Natural killer cell (primary cell): ENCODE measurements around the gene GCLM. TPM values are rescaled to one million over a fixed set of nuclear protein-coding genes. Genes with fewer than 3 reads are reported as not detected.

Experiments used
- ATAC-seq, 3 donors: fragments of 150-1000 bp in 2 of 3; fragments of 200-7000 bp in 1 of 3; cut with Tn5 transposase; 1 replicate in 1 of 3; 2 replicates in 2 of 3; pipeline ENCODE4 v1.10.0; 2021; ENCODE audit warnings: mild to moderate bottlenecking in 2 of 3, moderate library complexity in 2 of 3
- DNase-seq, 2 donors: peaks; one replicate each; pipeline versions ENCODE4 v3.0.0 to v3.0.0-alpha.2; 2013 to 2021; ENCODE audit warnings: mixed read lengths in 1 of 2
- H3K27ac ChIP-seq: one replicate; pipeline ENCODE4 v1.5.1; 2013; ENCODE audit warnings: mild to moderate bottlenecking, low read length
- H3K27me3 ChIP-seq: one replicate; pipeline ENCODE4 v1.6.1; 2013; ENCODE audit warnings: low read length; ENCODE audit not compliant: control insufficient read depth, insufficient read depth
- H3K36me3 ChIP-seq: one replicate; pipeline ENCODE4 v1.6.1; 2013; ENCODE audit warnings: low read length; ENCODE audit not compliant: control insufficient read depth, insufficient read depth
- H3K4me1 ChIP-seq: one replicate; pipeline ENCODE4 v1.6.1; 2013; ENCODE audit warnings: low read length; ENCODE audit not compliant: control insufficient read depth, insufficient read depth
- H3K4me3 ChIP-seq: one replicate; pipeline ENCODE4 v1.5.1; 2013; ENCODE audit warnings: low read length
- H3K9me3 ChIP-seq: one replicate; pipeline ENCODE4 v1.6.1; 2013; ENCODE audit warnings: low read length; ENCODE audit not compliant: control insufficient read depth, insufficient read depth
- H3K27ac Mint-ChIP-seq, 2 donors: one replicate each; pipeline ENCODE4 v1.8.0; 2022; ENCODE audit warnings: mild to moderate bottlenecking in 2 of 2, mixed read lengths in 2 of 2, moderate library complexity in 1 of 2
- H3K27me3 Mint-ChIP-seq, 2 donors: one replicate each; pipeline ENCODE4 v1.8.0; 2022; ENCODE audit warnings: low read depth in 2 of 2, mixed read lengths in 2 of 2
- H3K36me3 Mint-ChIP-seq: one replicate; pipeline ENCODE4 v1.8.0; 2022; ENCODE audit warnings: mixed read lengths
- H3K4me1 Mint-ChIP-seq, 2 donors: one replicate each; pipeline ENCODE4 v1.8.0; 2022; ENCODE audit warnings: mixed read lengths in 2 of 2
- H3K4me3 Mint-ChIP-seq: one replicate; pipeline ENCODE4 v1.8.0; 2022; ENCODE audit warnings: mild to moderate bottlenecking, moderate library complexity, mixed read lengths
- H3K9me3 Mint-ChIP-seq, 2 donors: one replicate each; pipeline ENCODE4 v1.8.0; 2022; ENCODE audit warnings: mixed read lengths in 2 of 2
- WGBS: methylation state at CpG from one replicate; pipeline ENCODE4 v1.1.7; 2013; ENCODE audit warnings: missing lambda C conversion rate; ENCODE audit not compliant: insufficient coverage; 5-methylcytosine and 5-hydroxymethylcytosine counted together
- intact Hi-C: fragments of 100-400 bp; cut with micrococcal nuclease; formaldehyde crosslinking; loops from one replicate; pipeline ENCODE4 v1.14.2; 2022
- total RNA-seq, 4 donors: library from RNA; stranded (reverse); fragments of 120-200 nt in 1 of 4; gene quantifications; one replicate each; pipeline versions ENCODE4 v1.2.3 to v1.2.4, GENCODE V29; 2013 to 2022
- TF ChIP-seq, protein P1 (sequence below): fragments of 200-600 bp; IDR thresholded peaks from one replicate; pipeline ENCODE4 v1.8.0; 2022; ENCODE audit warnings: antibody characterized with exemption

The GCLM gene
- total RNA-seq, 3 donors from 2014 or later (not counting 1 experiment from before 2014, with no cell fraction given): 16.1 to 25.5 (median 18.6) TPM

DNA sequence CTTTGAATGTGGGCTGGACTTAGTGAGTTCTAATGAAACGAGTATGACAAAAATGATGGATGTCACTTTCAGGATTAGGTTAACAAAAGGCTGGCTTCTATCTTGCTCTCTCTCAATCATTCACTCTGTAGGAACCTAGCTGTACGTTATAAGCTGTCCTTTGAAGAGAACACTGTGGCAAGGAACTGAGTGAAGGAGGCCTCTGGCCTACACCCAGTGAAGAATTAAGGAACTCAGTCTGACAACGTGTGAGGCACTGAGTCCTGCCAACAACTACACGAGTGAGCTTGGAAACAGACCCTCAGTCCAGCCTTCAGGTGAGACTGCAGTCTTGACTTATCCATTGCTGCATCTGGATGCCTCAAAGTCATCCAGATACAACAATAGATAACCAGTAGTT lies 27.0 kb downstream of the GCLM start:
- Mint-ChIP-seq H3K27ac (no peak overlapping the region), H3K9me3 (no peaks in the 10 kb centered on the region), H3K27me3 (no peaks in the 10 kb centered on the region), H3K4me3 (no peak overlapping the region), H3K36me3 (peaks cover 2% of the 10 kb centered on the region), H3K4me1 (peaks cover 20 to 21% of the 10 kb centered on the region in 2 donors)
- no peak overlapping the region for H3K27ac ChIP-seq
- peaks cover 5% of the 10 kb centered on the region for H3K36me3 ChIP-seq
- TF ChIP-seq, protein P1, sequence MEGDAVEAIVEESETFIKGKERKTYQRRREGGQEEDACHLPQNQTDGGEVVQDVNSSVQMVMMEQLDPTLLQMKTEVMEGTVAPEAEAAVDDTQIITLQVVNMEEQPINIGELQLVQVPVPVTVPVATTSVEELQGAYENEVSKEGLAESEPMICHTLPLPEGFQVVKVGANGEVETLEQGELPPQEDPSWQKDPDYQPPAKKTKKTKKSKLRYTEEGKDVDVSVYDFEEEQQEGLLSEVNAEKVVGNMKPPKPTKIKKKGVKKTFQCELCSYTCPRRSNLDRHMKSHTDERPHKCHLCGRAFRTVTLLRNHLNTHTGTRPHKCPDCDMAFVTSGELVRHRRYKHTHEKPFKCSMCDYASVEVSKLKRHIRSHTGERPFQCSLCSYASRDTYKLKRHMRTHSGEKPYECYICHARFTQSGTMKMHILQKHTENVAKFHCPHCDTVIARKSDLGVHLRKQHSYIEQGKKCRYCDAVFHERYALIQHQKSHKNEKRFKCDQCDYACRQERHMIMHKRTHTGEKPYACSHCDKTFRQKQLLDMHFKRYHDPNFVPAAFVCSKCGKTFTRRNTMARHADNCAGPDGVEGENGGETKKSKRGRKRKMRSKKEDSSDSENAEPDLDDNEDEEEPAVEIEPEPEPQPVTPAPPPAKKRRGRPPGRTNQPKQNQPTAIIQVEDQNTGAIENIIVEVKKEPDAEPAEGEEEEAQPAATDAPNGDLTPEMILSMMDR: no peak
- H3K9me3 ChIP-seq: no peaks in the 10 kb centered on the region
- H3K4me3 ChIP-seq: no peak overlapping the region
- WGBS: 90% methylated on average over 4 of the region's 4 CpGs
- intact Hi-C loops: no loop called here
- no peak for DNase-seq
- no peak for ATAC-seq
- H3K27me3 ChIP-seq: no peaks in the 10 kb centered on the region
- peaks cover 10% of the 10 kb centered on the region for H3K4me1 ChIP-seq

DNA sequence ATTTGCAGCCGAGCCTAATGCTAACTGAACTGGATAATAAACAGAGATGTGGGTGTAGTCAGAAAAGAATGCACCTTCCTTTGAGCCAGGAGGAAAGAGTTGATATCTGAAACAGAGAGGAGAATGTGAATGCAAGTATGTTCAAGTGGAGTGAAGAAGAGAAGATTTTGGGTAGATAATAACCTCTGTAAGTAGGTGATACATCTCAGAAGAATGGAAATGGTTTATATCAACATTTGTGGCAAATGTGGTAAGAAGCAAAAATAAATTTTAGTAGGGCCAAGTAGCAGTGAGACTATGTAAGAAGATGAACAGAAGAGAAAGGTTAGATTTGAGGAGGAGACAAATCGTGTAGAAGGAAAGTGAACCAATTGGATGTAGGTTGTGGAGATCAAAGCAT lies 28.5 kb downstream of the GCLM start:
- Histone ChIP-seq H3K27me3 (no peaks in the 10 kb centered on the region), H3K4me3 (no peak overlapping the region), H3K4me1 (peaks cover 10% of the 10 kb centered on the region), H3K9me3 (no peaks in the 10 kb centered on the region), H3K27ac (no peak overlapping the region), H3K36me3 (peaks cover 18% of the 10 kb centered on the region)
- no peaks in the 10 kb centered on the region for H3K27me3 Mint-ChIP-seq
- peaks cover 32 to 34% of the 10 kb centered on the region in 2 donors for H3K4me1 Mint-ChIP-seq
- intact Hi-C loops: no loop called here
- H3K36me3 Mint-ChIP-seq: peaks cover 7% of the 10 kb centered on the region
- peak overlapping the region in 1 of 2 donors; percentile 95 for H3K27ac Mint-ChIP-seq
- 92% methylated on average over 2 of the region's 2 CpGs for WGBS
- DNase-seq (no peak), ATAC-seq (no peak)
- peak overlapping the region; percentile 2 for H3K4me3 Mint-ChIP-seq
- no peaks in the 10 kb centered on the region for H3K9me3 Mint-ChIP-seq
- TF ChIP-seq, protein P1: no peak

DNA sequence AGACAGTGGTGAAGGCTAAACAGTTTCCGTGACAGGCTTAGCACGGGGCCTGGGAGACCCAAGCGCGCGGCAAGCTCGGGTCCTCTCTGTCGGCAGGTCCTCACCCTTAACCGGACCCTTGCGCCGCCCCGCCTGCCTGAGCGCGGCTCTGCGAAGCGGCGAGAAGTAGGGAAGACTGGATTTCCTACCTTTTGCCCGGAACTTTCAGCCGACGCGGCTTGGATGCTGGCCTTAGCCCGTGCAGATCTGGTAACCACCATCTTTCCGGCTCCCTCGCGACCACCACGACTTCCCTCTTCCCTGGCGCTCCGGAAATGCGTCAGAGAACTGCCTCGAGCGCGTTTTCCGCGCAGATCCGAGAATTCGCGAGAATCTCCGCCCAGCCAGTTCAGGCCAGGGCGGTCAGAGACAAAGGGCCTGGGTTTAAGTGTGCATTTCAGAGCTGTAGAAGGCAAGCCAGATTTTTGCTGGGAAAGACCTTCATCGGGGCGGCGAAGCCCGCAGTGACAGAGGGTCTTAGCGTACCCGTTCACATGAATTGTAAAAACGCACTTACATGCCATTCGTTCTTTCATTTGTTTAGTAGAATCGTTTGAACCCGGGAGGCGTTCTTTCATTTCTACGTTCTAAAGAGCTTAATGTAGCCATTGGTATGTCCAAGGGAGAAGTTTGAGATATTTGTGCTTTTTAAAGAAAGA lies 30.2 kb downstream of the GCLM start, which contains the start of gene DNTTIP2:
TSS of gene DNTTIP2 (minus strand) at position 318 of the 698 bp plus-strand sequence. CDS start at position 260, 58 bp downstream.
- peaks cover 10% of the 10 kb centered on the region for H3K4me1 ChIP-seq
- intact Hi-C loops: loop anchor here (1.0 to 2.0 kb wide), 3 partner anchors 30 to 60 kb away; partner anchors contain the start of gene GCLM
- peaks cover 32% of the 10 kb centered on the region for H3K36me3 ChIP-seq
- H3K36me3 Mint-ChIP-seq: peaks cover 20% of the 10 kb centered on the region
- H3K4me3 ChIP-seq: peak within 1 kb of the TSS; percentile 81
- ATAC-seq (peak; percentile 73 to 86 (median 84)), DNase-seq (peak; percentile 85 to 93)
- under 1% methylated on average over 50 of the region's 50 CpGs for WGBS
- H3K27ac Mint-ChIP-seq: peak within 1 kb of the TSS; percentile 95 to 99
- peak within 1 kb of the TSS; percentile 94 for H3K27ac ChIP-seq
- no peaks in the 10 kb centered on the region for H3K27me3 ChIP-seq
- H3K4me1 Mint-ChIP-seq: peaks cover 42 to 45% of the 10 kb centered on the region in 2 donors
- no peaks in the 10 kb centered on the region for H3K9me3 ChIP-seq
- TF ChIP-seq, protein P1: no peak
- H3K4me3 Mint-ChIP-seq: peak within 1 kb of the TSS; percentile 94
- H3K9me3 Mint-ChIP-seq: no peaks in the 10 kb centered on the region
- no peaks in the 10 kb centered on the region for H3K27me3 Mint-ChIP-seq
